D721Med (cell line): Measurements from ENCODE around the gene TPST2.

ENCODE experiments used
- DNase-seq: peaks from one replicate; pipeline ENCODE4 v3.0.0; 2011; ENCODE audit warnings: low spot score; ENCODE audit not compliant: insufficient read length
- FAIRE-seq: peaks from 2 replicates; lab custom pipeline; 2011; peaks lifted over from hg19 to GRCh38; lab: Jason Lieb, UNC
- TF ChIP-seq, protein P1 (sequence below): IDR thresholded peaks from 2 replicates; pipeline ENCODE4 v1.5.1; 2012; ENCODE audit warnings: mild to moderate bottlenecking, control low read depth; ENCODE audit not compliant: insufficient read depth; ENCODE audit errors: missing control alignments

The TPST2 gene

DNA sequence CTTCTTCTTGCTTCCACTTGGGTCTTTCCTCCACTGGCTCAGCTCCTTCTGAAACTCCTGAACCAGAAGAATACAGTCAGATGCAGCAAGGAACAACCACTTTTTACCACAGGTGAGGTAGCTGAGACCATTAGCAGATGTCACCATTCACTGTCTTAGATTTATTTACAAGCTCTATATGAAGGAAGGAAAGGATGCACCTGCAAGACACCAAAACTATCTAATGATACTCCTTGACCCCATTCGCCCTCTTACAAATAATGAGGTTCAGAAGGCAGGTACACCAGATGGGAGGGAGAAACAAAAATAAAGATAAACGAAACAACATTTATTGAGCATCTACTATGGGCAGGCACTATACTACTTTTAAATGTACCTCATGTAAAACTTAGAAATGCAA lies 87.9 kb downstream of the TPST2 start:
- TF ChIP-seq, protein P1, sequence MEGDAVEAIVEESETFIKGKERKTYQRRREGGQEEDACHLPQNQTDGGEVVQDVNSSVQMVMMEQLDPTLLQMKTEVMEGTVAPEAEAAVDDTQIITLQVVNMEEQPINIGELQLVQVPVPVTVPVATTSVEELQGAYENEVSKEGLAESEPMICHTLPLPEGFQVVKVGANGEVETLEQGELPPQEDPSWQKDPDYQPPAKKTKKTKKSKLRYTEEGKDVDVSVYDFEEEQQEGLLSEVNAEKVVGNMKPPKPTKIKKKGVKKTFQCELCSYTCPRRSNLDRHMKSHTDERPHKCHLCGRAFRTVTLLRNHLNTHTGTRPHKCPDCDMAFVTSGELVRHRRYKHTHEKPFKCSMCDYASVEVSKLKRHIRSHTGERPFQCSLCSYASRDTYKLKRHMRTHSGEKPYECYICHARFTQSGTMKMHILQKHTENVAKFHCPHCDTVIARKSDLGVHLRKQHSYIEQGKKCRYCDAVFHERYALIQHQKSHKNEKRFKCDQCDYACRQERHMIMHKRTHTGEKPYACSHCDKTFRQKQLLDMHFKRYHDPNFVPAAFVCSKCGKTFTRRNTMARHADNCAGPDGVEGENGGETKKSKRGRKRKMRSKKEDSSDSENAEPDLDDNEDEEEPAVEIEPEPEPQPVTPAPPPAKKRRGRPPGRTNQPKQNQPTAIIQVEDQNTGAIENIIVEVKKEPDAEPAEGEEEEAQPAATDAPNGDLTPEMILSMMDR: no peak
- FAIRE-seq (no peak), DNase-seq (no peak)

DNA sequence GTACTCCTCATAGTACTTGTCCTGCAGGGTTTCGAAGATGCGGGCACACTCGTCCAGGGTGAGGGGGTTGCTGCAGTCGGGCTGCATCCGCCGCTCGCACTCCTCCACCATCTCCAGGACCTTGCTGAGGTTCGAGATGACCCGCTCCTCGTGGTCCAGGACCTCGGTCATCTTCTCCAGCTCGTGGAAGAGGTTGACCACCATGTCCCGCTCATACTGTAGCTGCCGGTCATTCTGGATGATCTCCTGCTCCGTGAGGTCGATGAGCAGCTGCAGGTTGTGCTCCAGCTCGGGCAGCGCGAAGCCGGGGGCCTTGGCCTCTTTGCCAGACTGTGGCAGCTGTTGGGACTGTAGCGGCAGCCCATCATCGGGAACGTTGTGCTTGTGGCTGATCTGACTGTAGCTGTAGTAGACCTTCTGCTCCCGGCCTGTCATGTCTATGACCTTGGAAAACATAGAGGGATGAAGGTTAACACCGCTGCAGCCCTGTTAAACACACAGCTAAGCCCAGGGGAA lies 90.7 kb downstream of the TPST2 start:
- DNase-seq: no peak
- TF ChIP-seq, protein P1: no peak
- FAIRE-seq: no peak

DNA sequence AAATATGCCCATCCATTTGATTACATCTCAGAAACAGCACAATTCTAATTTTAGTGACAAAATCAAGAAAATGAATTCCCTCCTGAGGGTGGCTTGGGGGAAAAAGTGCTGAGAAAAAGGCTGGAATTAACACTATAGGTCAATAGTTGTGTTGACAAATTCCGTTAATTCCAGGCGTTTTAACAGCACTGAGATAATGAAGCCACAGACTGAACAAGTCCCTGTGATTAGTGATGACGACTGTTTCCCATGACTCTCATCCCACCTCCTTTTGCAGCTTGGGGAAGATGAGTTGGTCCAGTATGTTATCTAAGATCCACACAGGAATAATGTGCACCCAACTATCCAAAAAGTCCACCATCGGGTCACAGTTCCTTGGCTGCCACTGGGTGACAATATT lies 93.5 kb downstream of the TPST2 start:
- no peak for FAIRE-seq
- no peak for DNase-seq
- TF ChIP-seq, protein P1: no peak

DNA sequence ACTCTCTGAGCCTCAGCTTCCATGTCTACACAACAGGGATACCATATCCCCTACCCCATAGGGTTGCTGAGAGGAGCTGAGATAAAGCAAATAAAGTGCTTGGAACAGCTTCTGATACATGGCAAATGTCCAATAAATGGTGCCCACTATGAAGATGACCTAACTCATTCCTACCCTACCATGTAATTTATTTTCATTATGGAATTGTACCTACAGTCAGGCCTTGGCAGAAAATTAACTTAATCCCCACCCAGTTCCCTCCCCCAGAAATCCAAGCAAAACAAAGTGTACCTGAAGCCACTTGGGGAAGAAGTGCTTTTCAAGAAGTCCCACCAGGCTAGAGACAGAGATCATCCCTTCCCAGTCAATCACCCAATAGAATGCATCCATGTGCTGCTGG lies 95.4 kb downstream of the TPST2 start:
- DNase-seq: no peak
- TF ChIP-seq, protein P1: no peak

DNA sequence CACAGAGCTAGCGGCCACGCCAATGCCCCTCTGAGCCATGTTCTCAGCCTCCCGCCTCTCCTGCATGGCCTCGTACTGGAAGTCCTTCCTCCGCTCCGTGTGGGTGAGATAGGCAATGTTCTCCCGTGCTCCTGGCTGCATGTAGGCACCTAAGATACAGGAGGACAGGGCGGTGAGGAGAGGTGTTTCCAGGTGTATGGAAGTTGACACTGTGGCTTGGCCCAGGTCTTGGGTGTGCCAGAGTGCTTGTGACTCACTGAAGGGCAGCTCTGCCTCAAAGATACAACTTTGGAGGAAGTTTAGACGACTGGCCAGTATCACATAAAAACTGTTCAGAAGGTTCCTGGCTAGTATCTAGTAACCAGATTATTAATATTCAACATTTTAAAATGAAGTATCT lies 97.7 kb downstream of the TPST2 start:
- TF ChIP-seq, protein P1: no peak
- FAIRE-seq: no peak

More for the DNA sequence above, 95.4 kb downstream of the TPST2 start:
- no peak for FAIRE-seq

DNA sequence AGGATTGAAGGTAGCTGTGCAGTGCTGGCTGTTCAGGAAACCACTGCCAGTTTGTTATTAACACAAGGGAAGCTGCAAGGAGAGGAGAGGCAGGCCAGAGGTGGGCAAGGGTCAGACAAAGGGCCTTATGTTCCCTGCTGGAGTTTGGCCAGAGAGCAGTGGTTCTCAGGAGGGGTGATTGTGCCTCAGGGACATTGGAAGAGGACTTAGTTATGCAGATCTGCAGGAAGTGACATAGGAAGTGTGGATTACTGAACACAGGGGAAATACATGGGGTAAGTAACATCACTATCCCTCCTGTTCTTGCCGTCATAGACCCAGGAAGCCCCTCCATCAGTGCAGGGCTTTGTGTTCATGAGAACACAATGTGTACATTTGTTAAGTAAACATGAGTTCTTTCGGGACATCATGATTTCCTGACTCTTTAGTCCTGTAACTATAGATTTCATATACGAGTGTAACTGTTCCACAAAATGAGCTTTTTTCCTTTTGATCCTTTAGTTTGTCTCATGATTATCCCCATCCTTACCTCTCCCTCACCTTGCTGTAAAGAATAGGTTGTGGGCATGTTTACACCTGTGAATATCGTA lies 100.4 kb downstream of the TPST2 start:
- DNase-seq (no peak), FAIRE-seq (no peak)
- TF ChIP-seq, protein P1: no peak

More for the DNA sequence above, 97.7 kb downstream of the TPST2 start:
- no peak for DNase-seq

DNA sequence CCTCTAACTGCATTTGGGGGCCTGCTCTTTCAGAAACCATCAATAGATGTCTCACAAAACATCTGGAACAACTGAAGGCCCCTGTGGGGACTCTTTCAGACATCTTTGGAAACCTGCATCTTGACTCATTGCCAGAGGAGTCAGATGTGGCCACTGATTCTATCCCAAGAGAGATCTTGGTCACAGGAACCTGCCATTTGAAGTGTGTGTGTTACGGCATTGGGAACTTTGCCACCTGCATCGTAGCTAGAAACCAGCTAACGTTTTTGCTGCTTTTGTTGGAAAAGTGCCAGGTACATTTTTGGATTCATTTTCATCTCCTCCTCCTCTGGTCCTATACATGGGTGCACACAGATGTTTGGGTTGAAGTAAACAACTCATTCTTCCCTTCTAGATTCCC lies 101.9 kb downstream of the TPST2 start:
- TF ChIP-seq, protein P1: no peak
- DNase-seq (no peak), FAIRE-seq (no peak)
